Bronchial epithelial cell (primary cell): ENCODE data around the gene MDH1. TPM values are rescaled to one million over a fixed set of nuclear protein-coding genes. Genes with fewer than 3 reads are reported as not detected.

Experiments used
- total RNA-seq: library from RNA; depleted of rRNA; stranded (reverse); fragments of >200 nt; gene quantifications from 2 replicates; pipeline ENCODE4 v1.2.1, GENCODE V29; 2014

The MDH1 gene
- total RNA-seq, 1 donor from 2014 or later: 118 TPM

Other genes starting within 250 kb of the MDH1 start
- 3.2 and 4.0 TPM in 2 replicates for gene WDPCP, start 486 bp upstream of the MDH1 start, total RNA-seq